Right atrium auricular region (tissue), 2 donors: Measurements from ENCODE around the gene SLC11A2. TPM values are rescaled to one million over a fixed set of nuclear protein-coding genes. Genes with fewer than 3 reads are reported as not detected.
A peak's percentile ranks its signal among the peaks of the same experiment; 100 is the strongest.

Source experiments
- DNase-seq: peaks from one replicate; pipeline ENCODE4 v3.0.0-alpha.2; 2019; ENCODE audit warnings: low spot score
- H3K27ac ChIP-seq, 2 donors: fragments of 200-600 bp; sonication (generic); 1 replicate in 1 of 2; 2 replicates in 1 of 2; pipeline ENCODE4 v1.5.1; 2016 to 2019
- H3K27me3 ChIP-seq, 2 donors: fragments of 200-600 bp; sonication (generic); one replicate each; pipeline versions ENCODE4 v1.5.1 to v1.6.0; 2017 to 2019
- H3K36me3 ChIP-seq: fragments of 200-600 bp; sonication (generic); one replicate; pipeline ENCODE4 v1.5.1; 2016
- H3K4me1 ChIP-seq, 2 donors: fragments of 200-600 bp; sonication (generic); one replicate each; pipeline versions ENCODE4 v1.5.1 to v1.6.0; 2017 to 2019
- H3K4me3 ChIP-seq, 2 donors: fragments of 200-600 bp; sonication (generic); 1 replicate in 1 of 2; 2 replicates in 1 of 2; pipeline ENCODE4 v1.5.1; 2017 to 2019; ENCODE audit warnings: mild to moderate bottlenecking in 1 of 2, moderate library complexity in 1 of 2
- H3K9me3 ChIP-seq, 2 donors: fragments of 200-600 bp; sonication (generic); one replicate each; pipeline ENCODE4 v1.5.1; 2019
- CTCF ChIP-seq, 2 donors: fragments of 200-600 bp; sonication (generic); IDR thresholded peaks; one replicate each; pipeline ENCODE4 v1.5.1; 2019; ENCODE audit warnings: antibody characterized with exemption in 2 of 2
- total RNA-seq, 2 donors: library from RNA; depleted of rRNA; stranded (reverse); fragments of >200 nt; gene quantifications; one replicate each; pipeline ENCODE4 v1.1.0, GENCODE V29; 2016

Gene SLC11A2
- total RNA-seq, 2 donors from 2014 or later: 25.5 to 40.9 TPM

DNA sequence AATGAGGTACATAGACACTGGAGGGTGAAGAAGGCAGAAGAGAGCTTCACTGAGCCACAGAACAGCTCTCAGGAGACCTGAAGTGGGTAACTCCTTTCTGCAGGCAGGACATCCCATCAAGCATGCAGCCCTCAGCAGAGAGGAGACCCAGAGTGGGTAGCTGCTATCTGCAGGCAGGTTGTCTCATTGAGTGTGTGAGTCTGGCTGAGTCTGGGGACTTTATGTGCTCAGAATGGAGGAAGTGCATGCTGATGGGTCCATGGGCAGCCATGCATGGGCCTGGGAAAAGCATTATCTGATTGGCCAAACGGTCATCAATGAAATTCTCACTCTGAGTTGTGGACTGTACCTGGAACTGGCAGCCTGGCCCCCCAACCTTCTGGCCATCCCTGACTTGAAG is 88.5 kb downstream of the SLC11A2 start:
- DNase-seq: no peak
- Histone ChIP-seq H3K4me3 (no peak overlapping the region), H3K9me3 (no peaks in the 10 kb centered on the region), H3K4me1 (peaks cover 0 to 31% of the 10 kb centered on the region in 2 donors), H3K36me3 (no peaks in the 10 kb centered on the region), H3K27ac (no peak overlapping the region), H3K27me3 (no peaks in the 10 kb centered on the region)
- no peak for TF ChIP-seq CTCF (IDR thresholded peaks at IDR 0.05)

DNA sequence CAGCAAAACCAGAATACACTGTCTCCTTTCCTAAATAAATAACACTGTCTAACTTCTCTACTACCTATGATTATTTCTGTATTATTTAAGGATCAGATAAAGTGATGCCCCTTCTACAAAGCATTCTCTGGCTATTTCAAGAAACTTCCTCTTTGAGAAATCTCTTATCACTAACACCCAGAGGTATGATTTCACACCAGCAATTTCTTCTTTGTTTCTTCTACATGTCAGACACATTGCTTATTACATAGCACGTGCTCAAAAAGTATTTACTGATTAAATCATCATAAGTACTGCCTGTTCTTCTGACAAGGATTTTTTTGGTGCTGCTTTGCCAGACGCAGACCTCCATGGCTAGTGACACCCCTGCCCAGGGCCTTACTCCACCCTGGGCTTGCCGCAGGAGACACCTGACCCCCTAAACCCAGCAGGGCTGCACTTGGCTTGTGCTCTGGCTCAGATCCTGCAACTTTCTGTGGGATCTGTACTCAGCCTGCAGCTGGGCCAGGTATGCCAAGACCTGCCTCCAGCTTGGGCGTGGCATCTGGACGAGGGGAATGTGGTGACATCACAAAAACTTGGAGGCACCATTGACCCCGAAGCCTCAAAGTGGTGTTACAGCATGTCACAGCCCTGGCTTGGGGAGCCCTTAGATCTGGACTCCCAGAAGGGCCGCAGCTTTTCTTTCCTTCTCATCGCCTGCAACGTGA is 89.2 kb downstream of the SLC11A2 start:
- TF ChIP-seq CTCF (IDR thresholded peaks at IDR 0.05): no peak
- H3K36me3 ChIP-seq: no peaks in the 10 kb centered on the region
- no peaks in the 10 kb centered on the region for H3K27me3 ChIP-seq
- no peak overlapping the region for H3K4me3 ChIP-seq
- no peak for DNase-seq
- H3K27ac ChIP-seq: no peak overlapping the region
- no peaks in the 10 kb centered on the region for H3K9me3 ChIP-seq
- peaks cover 0 to 37% of the 10 kb centered on the region in 2 donors for H3K4me1 ChIP-seq

DNA sequence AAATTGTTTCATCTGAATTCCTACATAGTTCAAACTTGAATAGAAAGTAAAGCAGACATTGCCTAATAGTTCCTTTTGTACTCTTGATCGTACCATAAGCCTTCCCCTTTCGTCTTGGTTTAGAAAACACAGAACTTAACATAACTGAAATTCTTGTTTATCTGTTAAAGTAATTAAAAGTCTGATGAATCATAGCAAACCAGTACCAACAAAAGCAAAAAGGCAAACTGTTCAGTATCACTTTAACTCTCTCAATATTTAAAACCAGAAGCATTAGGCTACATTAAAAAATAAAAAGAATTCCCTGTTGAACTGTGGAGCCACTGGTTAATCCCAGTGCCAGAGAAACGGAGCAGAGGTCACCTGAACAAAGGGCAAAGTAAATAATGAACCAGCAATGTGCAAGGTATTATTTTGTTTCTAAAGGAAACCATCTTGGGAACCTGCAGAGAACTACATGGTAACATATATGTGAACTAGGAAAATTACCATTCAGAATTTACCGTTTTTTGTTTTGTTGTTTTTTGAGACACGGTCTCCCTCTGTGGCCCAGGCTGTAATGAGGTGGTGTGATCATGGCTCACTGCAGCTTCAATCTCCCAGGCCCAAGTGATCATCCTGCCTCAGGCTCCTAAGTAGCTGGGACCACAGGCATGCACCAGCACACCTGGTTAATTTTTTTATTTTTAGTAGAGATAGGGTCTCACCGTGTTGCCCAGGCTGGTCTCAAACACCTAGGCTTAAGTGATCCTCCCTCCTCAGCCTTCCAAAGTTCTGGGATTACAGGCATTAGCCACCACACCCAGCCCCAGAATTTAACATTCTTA is 91.0 kb downstream of the SLC11A2 start:
- no peak overlapping the region for H3K4me3 ChIP-seq

DNA sequence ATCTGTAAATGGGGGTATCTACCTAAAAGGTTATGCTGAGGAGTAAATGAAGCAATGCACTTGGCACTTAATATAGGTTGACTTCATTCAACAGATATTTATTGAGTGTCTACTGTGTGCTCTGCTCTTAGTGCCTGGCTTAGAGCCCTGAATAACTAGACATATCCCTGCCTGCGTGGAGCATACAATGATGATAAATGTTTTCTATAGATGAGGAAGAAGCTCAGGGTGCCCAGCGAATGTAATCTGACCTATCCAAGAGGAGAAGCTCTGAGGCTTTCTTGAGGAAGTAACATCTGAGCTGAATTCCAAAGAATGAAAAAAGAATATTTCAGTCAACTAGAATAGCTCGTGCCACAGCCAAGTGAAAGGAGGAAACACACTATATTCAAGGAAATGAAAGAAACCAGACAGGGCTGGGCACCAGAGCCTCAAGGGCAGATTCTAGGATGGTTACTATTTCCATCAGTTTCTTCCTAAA is 91.8 kb downstream of the SLC11A2 start:
- Histone ChIP-seq H3K4me3 (peak overlapping the region in 1 of 2 donors; percentile 2), H3K9me3 (no peaks in the 10 kb centered on the region), H3K27ac (peak overlapping the region; percentile 65 to 82), H3K27me3 (no peaks in the 10 kb centered on the region), H3K36me3 (peaks cover 20% of the 10 kb centered on the region), H3K4me1 (peaks cover 0 to 40% of the 10 kb centered on the region in 2 donors)
- no peak for DNase-seq
- TF ChIP-seq CTCF (IDR thresholded peaks at IDR 0.05): no peak

More for the DNA sequence above, 91.0 kb downstream of the SLC11A2 start:
- Histone ChIP-seq H3K4me1 (peaks cover 0 to 40% of the 10 kb centered on the region in 2 donors), H3K9me3 (no peaks in the 10 kb centered on the region), H3K27ac (peak overlapping the region; percentile 65 to 82), H3K27me3 (no peaks in the 10 kb centered on the region), H3K36me3 (peaks cover 12% of the 10 kb centered on the region)
- no peak for TF ChIP-seq CTCF (IDR thresholded peaks at IDR 0.05)
- no peak for DNase-seq

GRCh38 chr12:50933459-50934124 is 92.6 kb downstream of the SLC11A2 start:
- TF ChIP-seq CTCF (IDR thresholded peaks at IDR 0.05): no peak
- Histone ChIP-seq H3K27ac (peak overlapping the region; percentile 65 to 82), H3K4me1 (peaks cover 0 to 47% of the 10 kb centered on the region in 2 donors), H3K4me3 (no peak overlapping the region), H3K36me3 (peaks cover 23% of the 10 kb centered on the region), H3K27me3 (no peaks in the 10 kb centered on the region), H3K9me3 (no peaks in the 10 kb centered on the region)
- DNase-seq: no peak
